Measurements from ENCODE around the gene TGFB2.

TGFB2 gene

GRCh38 chr1:218490406-218490922, 145.3 kb downstream of the TGFB2 start:
- no peaks in the 10 kb centered on the region for H3K9me3 ChIP-seq (ENCODE audit: control insufficient read depth, insufficient read depth, low read length)
- H3K36me3 ChIP-seq (ENCODE audit: control insufficient read depth, insufficient read depth, low read length): no peaks in the 10 kb centered on the region
- H3K4me3 ChIP-seq (ENCODE audit: low read depth, low read length): no peak overlapping the region
- no peak overlapping the region for H3K9ac ChIP-seq (ENCODE audit: low read depth, low read length)
- no peaks in the 10 kb centered on the region for H3K27me3 ChIP-seq (ENCODE audit: control insufficient read depth, insufficient read depth, low read length)
- peaks cover 11% of the 10 kb centered on the region for H3K4me1 ChIP-seq (ENCODE audit: control insufficient read depth, insufficient read depth, low read length)

GRCh38 chr1:218492874-218493273, 147.7 kb downstream of the TGFB2 start:
- peaks cover 14% of the 10 kb centered on the region for H3K4me1 ChIP-seq (ENCODE audit: control insufficient read depth, insufficient read depth, low read length)

GRCh38 chr1:218493986-218494385, 148.8 kb downstream of the TGFB2 start:
- no peak overlapping the region for H3K9ac ChIP-seq (ENCODE audit: low read depth, low read length)

More at GRCh38 chr1:218492874-218493273, 147.7 kb downstream of the TGFB2 start:
- H3K9me3 ChIP-seq (ENCODE audit: control insufficient read depth, insufficient read depth, low read length): no peaks in the 10 kb centered on the region
- H3K36me3 ChIP-seq (ENCODE audit: control insufficient read depth, insufficient read depth, low read length): no peaks in the 10 kb centered on the region
- no peak overlapping the region for H3K9ac ChIP-seq (ENCODE audit: low read depth, low read length)
- H3K27me3 ChIP-seq (ENCODE audit: control insufficient read depth, insufficient read depth, low read length): no peaks in the 10 kb centered on the region
- H3K4me3 ChIP-seq (ENCODE audit: low read depth, low read length): no peak overlapping the region

More at GRCh38 chr1:218493986-218494385, 148.8 kb downstream of the TGFB2 start:
- no peaks in the 10 kb centered on the region for H3K27me3 ChIP-seq (ENCODE audit: control insufficient read depth, insufficient read depth, low read length)
- no peaks in the 10 kb centered on the region for H3K36me3 ChIP-seq (ENCODE audit: control insufficient read depth, insufficient read depth, low read length)
- H3K9me3 ChIP-seq (ENCODE audit: control insufficient read depth, insufficient read depth, low read length): no peaks in the 10 kb centered on the region
- H3K4me1 ChIP-seq (ENCODE audit: control insufficient read depth, insufficient read depth, low read length): peaks cover 14% of the 10 kb centered on the region
- no peak overlapping the region for H3K4me3 ChIP-seq (ENCODE audit: low read depth, low read length)
